ENCODE data around the gene PTPN3. TPM values are rescaled to one million over a fixed set of nuclear protein-coding genes. Genes with fewer than 3 reads are reported as not detected.

Gene PTPN3
- total and polyA plus RNA-seq, 2 experiments from 2014 or later, result 1.4 to 2.6 TPM

- TF ChIP-seq, protein P1, sequence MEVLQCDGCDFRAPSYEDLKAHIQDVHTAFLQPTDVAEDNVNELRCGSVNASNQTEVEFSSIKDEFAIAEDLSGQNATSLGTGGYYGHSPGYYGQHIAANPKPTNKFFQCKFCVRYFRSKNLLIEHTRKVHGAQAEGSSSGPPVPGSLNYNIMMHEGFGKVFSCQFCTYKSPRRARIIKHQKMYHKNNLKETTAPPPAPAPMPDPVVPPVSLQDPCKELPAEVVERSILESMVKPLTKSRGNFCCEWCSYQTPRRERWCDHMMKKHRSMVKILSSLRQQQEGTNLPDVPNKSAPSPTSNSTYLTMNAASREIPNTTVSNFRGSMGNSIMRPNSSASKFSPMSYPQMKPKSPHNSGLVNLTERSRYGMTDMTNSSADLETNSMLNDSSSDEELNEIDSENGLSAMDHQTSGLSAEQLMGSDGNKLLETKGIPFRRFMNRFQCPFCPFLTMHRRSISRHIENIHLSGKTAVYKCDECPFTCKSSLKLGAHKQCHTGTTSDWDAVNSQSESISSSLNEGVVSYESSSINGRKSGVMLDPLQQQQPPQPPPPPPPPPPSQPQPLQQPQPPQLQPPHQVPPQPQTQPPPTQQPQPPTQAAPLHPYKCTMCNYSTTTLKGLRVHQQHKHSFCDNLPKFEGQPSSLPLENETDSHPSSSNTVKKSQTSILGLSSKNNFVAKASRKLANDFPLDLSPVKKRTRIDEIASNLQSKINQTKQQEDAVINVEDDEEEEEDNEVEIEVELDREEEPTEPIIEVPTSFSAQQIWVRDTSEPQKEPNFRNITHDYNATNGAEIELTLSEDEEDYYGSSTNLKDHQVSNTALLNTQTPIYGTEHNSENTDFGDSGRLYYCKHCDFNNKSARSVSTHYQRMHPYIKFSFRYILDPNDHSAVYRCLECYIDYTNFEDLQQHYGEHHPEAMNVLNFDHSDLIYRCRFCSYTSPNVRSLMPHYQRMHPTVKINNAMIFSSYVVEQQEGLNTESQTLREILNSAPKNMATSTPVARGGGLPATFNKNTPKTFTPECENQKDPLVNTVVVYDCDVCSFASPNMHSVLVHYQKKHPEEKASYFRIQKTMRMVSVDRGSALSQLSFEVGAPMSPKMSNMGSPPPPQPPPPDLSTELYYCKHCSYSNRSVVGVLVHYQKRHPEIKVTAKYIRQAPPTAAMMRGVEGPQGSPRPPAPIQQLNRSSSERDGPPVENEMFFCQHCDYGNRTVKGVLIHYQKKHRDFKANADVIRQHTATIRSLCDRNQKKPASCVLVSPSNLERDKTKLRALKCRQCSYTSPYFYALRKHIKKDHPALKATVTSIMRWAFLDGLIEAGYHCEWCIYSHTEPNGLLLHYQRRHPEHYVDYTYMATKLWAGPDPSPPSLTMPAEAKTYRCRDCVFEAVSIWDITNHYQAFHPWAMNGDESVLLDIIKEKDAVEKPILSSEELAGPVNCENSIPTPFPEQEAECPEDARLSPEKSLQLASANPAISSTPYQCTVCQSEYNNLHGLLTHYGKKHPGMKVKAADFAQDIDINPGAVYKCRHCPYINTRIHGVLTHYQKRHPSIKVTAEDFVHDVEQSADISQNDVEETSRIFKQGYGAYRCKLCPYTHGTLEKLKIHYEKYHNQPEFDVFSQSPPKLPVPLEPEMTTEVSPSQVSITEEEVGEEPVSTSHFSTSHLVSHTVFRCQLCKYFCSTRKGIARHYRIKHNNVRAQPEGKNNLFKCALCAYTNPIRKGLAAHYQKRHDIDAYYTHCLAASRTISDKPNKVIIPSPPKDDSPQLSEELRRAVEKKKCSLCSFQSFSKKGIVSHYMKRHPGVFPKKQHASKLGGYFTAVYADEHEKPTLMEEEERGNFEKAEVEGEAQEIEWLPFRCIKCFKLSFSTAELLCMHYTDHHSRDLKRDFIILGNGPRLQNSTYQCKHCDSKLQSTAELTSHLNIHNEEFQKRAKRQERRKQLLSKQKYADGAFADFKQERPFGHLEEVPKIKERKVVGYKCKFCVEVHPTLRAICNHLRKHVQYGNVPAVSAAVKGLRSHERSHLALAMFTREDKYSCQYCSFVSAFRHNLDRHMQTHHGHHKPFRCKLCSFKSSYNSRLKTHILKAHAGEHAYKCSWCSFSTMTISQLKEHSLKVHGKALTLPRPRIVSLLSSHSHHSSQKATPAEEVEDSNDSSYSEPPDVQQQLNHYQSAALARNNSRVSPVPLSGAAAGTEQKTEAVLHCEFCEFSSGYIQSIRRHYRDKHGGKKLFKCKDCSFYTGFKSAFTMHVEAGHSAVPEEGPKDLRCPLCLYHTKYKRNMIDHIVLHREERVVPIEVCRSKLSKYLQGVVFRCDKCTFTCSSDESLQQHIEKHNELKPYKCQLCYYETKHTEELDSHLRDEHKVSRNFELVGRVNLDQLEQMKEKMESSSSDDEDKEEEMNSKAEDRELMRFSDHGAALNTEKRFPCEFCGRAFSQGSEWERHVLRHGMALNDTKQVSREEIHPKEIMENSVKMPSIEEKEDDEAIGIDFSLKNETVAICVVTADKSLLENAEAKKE (CRISPR knock-in tag; IDR thresholded peaks at IDR 0.05), result no peak
- TF ChIP-seq REST (IDR thresholded peaks at IDR 0.05; ENCODE audit: unreplicated experiment), result no peak
Observed at GRCh38 chr9:109436071-109436470, 62.0 kb downstream of the PTPN3 start (continued).

DNA sequence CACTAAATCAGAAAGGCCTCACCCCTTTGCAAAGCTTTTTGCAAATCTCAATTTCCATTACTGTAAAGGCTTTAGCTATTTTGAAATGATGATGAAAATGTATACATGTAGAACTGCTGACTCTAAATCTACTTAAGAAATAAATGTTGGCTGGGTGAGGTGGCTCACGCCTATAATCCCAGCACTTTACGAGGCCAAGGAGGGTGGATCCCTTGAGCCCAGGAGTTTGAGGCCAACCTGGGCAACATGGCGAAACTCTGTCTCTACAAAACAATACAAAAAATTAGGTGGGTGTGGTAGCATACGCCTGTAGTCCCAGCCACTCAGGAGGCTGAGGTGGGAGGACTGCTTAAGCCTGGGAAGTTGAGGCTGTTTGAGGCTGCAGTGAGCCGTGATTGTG, 64.6 kb downstream of the PTPN3 start:
- Histone ChIP-seq H3K27ac (ENCODE audit: low read depth) (no peak overlapping the region), H4K20me1 (replicated peaks; ENCODE audit: insufficient read depth) (no peaks in the 10 kb centered on the region), H3K27me3 (ENCODE audit: insufficient read depth) (no peaks in the 10 kb centered on the region), H3K36me3 (ENCODE audit: insufficient read depth) (no peaks in the 10 kb centered on the region), H3K4me2 (no peak overlapping the region), H2AFZ (no peak overlapping the region), H3K9me2 (ENCODE audit: insufficient read depth) (no peaks in the 10 kb centered on the region), H3F3A (replicated peaks; ENCODE audit: low read depth) (no peaks in the 10 kb centered on the region), H3K4me3 (no peak overlapping the region), H3K79me2 (replicated peaks; ENCODE audit: insufficient read depth) (no peaks in the 10 kb centered on the region), H3K4me1 (ENCODE audit: insufficient read depth) (no peaks in the 10 kb centered on the region)
- Mint-ChIP-seq H3K36me3 (ENCODE audit: low read depth) (peaks cover 5% of the 10 kb centered on the region; the same call in 1 of the 3 replicates), H3K4me1 (no peaks in the 10 kb centered on the region), H3K27ac (no peak overlapping the region), H3K27me3 (ENCODE audit: insufficient read depth, low read depth, poor library complexity) (peaks cover 2% of the 10 kb centered on the region), H3K9me3 (no peaks in the 10 kb centered on the region; the same call in 2 of the 3 replicates), H3K4me3 (no peak overlapping the region)
- ATAC-seq (no peak), DNase-seq (ENCODE audit: low spot score) (no peak)
- TF ChIP-seq JUNB (IDR thresholded peaks at IDR 0.05; ENCODE audit: unreplicated experiment), result no peak
- no peak for TF ChIP-seq ZNF114 (CRISPR knock-in tag; IDR thresholded peaks at IDR 0.05)
- TF ChIP-seq STAT1 (IDR thresholded peaks at IDR 0.05; ENCODE audit: unreplicated experiment), result no peak
- no peak for TF ChIP-seq EZH2phosphoT487 (IDR thresholded peaks at IDR 0.05; ENCODE audit: unreplicated experiment)
- no peak for TF ChIP-seq NANOG (IDR thresholded peaks at IDR 0.05; ENCODE audit: borderline replicate concordance)
- no peak for TF ChIP-seq ZNF331 (CRISPR knock-in tag; IDR thresholded peaks at IDR 0.05; ENCODE audit: low read depth)
